ENCODE measurements around the gene HIPK3.
"Not testable (repeated sequence)": the region's sequence is repeated elsewhere in the genome, so short reads cannot be mapped to it uniquely, and the experiment has no call there.

Gene HIPK3

DNA sequence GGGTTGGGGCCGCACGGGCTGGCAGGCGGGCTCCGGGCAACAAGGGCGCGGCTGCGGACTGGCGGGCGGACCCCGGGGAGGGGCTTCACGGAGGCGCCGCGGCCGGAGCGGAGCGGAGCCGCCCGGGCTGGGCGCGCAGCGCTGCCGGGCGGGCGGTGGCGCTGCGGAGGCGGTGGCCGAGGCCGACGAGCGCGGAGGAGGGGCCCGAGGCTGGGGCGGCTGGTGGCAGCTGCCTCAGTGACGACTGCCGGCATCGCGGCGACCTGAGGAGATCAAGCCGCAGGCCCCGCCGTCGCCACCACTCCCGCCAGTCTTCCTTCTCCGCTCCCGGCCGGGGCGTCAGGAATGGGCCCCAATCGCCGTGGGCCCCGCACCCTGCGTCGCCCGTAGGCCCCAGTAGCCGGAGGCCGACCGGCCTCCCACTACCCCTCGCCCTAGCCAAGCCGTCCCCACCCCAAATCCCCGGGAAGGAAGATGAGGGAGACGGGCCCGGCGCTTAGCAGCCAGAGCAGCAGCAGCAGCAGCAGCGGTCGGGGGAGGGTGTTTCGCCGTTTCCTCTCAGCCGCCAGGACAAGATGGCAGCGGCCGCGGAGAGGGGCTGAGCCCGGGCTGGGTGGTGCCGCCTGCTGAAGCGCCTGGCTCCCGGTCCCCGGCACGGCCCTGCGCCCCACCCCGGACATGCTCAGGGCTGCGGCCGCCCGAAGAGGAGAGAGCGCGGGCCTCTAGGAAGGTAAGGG is at the start of gene HIPK3:
Gene HIPK3 (plus strand): TSS at position 222 of the 737 bp plus-strand sequence.
- peak; percentile 88 for DNase-seq

DNA sequence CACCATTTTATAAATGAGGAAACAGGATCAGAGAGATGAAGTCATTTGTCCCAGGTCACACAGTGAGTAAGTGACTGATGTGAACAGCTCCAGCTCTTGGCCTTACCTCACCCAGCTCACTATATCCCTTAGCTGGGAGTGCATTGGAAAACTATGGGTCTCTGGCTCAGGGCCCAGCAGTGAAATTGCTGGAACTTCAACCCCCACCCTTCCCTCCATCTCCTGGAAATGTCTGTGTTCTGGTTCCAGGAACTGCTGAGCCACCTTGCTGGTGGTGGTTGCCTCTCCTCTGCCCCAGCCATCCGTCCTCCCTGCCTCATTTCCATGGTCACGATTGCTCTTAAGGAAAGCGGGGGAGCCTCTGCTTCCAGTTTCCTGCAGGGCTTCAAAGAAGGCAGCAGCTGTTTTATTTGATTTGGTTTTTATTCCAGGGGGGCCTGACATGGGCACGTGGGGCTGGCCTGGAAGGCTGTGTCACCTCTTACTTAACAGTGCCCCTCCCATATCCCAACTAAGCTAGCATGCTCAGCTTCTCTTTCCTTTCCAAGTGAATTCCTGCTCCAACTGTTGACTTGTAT is 49.7 kb upstream of the HIPK3 start:
- DNase-seq = peak; percentile 51

DNA sequence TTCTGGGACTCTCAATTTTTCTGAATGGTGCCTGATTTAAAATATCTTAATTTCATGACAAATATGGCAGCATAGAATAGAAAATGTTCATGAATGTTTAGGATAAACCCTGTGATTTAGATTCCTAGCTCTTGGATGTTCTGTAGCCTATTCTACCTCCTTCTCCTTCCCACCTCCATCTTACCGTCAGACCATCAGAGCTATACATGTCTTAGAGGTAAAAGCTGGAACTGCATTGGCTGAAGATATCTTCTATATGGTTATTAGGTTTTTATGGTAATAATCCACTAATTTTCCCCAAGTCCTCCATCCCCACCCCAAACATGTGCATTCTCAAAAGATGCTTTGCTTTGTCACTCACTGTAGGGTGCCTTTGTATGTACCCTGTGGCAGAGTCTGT is 49.0 kb upstream of the HIPK3 start:
- no peak for DNase-seq

DNA sequence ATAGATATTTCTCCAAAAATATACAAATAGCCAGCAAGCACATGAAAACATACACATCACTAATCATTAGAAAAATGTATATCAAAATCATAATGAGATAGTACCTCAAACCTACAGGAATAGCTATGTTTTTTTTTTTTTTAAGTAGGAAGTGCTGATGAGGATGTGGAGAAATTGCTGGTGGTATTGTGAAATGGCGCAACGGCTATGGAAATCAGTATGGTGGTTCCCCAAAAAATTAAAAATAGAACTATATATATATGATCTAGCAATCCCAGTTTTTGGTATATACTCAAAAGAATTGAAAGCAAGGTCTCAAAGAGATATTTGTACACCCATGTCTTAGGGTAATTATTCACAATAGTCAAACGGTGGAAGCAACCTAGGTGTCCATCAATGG is 46.0 kb upstream of the HIPK3 start:
- DNase-seq = no peak

DNA sequence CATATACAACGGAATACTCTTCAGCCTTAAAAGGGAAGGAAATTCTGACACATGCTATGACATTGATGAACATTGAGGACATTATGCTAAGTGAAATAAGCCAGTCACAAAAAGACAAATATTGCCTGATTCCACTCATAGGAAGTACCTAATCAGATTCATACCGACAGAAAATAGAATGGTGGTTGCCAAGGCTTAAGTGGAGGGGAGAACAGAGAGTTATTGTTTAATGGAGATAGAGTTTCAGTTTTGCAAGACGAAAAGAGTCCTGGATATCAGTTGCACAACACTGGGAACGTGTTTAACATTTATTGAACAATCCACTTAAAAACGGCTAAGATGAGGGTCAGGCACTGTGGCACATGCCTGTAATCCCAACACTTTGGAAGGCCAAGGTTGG is 45.6 kb upstream of the HIPK3 start:
- no peak for DNase-seq

DNA sequence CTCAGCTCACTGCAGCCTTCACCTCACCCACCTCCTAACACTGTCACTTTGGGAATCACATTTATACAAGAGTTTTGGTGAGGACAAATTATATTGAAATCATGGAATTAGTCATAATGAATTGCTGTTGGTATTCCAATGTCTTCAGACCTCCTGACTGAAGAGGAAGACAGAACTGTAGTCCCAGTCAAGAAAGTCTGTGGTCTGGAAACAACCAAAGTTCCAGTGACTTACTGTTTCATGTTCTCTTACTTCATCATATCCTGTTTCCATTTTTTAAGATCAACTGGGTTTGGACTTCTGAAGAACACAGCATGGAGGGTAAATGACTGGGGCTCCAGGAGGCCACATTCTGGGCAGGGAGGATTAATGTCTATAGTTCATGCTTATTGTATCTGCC is 43.0 kb upstream of the HIPK3 start:
- peak; percentile 26 for DNase-seq

DNA sequence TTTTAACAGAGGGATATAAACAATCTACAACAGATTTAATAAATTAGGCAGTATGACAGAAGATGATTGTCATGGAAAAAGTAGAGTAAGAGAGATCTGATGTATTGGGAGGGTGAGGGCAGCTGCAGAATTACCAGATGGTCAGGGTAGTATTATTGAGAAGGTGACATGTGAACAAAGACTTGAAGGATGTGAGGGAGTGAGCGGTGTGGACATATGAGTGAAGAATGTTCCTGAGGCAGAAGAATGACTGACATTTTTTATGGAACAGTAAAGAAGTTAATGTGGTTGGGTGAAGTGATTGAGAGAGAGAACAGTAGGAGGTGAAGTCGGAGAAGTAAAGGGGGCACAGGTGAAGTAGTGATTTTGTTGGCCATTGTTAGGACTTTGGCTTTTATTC is 42.4 kb upstream of the HIPK3 start:
- no peak for DNase-seq

DNA sequence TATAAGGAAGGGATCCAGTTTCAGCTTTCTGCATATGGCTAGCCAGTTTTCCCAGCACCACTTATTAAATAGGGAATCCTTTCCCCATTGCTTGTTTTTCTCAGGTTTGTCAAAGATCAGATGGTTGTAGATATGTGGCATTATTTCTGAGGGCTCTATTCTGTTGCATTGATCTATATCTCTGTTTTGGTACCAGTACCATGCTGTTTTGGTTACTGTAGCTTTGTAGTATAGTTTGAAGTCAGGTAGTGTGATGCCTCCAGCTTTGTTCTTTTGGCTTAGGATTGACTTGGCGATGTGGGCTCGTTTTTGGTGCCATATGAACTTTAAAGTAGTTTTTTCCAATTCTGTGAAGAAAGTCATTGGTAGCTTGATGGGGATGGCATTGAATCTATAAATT is 40.5 kb upstream of the HIPK3 start:
- not testable (repeated sequence) for DNase-seq

DNA sequence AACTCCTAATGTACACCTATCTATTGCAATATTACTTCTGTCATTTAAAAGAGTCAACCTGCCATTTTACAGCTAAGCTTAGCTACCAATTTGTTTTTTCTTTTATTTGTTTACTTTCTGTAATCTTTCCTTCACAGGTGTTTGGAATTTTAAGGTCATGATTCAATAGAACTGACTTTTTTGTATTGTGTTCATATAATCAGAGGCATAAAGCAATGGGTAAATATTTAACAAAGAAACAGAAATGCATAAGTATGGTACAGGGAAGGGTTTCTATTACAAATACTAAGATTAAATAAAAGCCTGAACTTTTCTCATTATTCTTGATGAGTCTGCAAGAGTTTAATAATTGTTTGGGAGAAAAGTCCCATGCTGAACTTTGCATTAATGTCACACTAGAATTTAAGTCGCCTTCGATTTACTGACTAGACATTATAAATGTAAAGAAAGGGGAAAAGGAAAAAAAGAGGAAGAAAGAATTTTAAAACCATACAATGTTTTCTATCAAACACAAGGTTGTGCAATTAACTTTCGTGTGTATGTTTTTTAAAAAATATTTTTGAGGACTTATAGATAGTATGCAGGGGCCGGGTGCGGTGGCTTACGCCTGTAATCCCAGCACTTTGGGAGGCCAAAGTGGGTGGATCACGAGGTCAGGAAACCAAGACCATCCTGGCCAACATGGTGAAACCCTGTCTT is 35.0 kb upstream of the HIPK3 start:
- DNase-seq = no peak

DNA sequence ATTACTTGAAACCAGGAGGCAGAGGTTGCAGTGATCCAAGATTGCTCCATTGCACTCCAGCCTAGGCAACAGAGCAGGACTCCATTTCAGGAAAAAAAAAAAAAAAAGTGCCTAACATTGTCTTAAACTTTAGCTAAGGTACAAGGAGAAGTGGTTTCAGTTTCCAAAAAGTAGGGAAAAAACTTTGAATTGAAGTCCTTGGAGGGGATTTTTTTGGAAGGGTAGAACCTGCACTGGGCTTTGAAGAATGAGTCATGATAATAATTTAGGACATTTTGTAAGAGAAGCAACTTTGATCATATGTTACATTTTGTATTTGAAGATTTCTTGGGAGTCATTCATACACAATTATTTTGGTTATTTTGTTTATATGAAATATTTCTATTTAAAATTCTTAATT is 31.8 kb upstream of the HIPK3 start:
- no peak for DNase-seq

DNA sequence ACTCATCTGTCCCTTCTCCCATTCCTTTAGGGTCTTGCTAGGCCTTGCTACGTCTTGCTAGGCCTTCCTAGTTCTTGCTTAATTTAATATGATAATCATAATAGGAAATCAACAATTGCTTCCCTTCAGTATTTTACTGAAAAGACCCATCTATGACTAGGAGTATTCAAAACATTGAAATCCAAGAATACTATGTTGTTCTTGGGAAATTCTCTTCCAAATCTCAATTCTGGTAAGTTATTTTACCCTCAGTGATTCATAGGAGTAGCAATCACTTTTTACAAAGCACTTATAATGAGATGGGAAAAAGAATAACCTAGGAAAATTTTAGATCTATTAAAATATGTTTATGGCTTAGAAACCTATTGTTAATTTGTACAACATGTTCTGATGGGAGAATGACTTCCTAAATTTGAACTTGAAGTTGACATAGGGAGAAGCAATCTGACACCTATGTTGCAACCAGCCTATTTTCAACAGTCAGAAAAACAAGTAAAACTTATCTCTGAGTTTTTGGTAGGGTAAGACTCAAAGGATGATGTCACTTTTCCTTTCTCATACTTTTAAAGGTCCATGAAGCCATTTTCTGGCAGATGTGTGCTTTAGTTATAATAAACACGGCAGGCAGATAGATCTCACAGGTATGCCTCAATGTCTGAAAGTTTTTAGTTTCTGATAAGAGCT is 29.5 kb upstream of the HIPK3 start:
- peak; percentile 7 for DNase-seq

DNA sequence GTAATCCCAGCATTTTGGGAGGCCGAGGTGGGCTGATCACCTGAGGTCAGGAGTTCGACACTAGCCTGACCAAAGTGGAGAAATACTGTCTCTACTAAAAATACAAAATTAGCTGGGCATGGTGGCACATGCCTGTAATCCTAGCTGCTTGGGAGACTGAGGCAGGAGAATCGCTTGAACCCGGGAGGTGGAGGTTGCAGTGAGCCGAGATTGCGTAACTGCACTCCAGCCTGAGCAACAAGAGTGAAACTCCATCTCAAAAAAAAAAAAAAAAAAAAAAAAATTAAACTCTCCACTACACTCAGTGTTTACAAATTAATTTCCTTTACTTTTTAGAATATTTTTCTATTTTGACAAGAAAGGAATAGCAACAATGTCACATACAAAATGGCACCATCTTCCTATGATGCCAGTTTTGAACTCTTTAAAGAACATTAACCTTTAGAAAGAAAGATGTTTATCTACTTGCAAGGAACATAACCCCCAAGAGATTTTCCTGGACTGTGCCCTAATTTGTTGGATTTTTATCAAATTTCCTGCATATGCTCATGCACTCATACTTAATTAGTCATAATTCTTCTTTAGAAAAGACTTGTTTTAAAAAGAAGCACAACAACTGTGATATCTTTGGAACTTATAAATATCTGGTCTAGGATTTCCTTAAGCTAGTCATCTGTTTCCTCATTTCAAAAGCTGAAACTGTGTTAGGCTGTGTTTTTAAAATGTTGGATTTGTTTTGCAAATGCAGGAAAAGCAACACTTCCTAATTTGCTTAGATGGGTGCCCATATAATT is 22.6 kb upstream of the HIPK3 start:
- no peak for DNase-seq

DNA sequence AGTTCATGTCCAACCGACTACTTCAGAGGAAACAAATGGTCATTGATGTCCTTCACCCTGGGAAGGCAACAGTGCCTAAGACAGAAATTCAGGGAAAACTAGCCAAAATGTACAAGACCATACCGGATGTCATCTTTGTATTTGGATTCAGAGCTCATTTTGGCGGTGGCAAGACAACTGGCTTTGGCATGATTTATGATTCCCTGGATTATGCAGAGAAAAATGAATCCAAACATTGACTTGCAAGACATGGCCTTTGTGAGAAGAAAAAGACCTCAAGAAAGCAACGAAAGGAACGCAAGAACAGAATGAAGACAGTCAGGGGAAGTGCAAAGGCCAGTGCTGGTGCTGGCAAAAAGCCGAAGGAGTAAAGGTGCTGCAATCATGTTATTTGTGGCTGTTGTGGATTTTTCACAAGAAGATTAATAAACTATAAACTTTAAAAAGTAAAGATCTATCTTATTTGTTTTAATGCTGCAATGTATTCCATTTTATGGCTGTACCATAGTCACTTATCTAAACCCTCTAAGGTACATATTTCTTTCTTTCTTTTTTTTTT is 20.1 kb upstream of the HIPK3 start:
- no peak for DNase-seq

DNA sequence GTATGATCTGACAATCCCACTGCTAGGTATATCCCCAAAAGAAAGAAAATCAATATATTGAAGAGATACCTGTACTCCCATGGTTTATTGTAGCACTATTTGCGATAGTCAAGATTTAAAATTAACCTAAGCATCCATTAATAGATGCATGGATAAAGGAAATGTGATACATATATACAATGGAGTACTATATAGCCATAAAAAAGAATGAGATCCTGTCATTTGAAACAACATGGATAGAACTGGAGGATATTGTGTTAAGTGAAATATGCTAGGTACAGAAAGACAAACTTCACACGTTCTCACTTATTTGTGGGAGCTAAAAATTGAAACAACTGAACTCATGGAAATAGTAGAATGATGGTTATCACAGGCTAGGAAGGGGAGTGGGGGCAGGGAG is 14.6 kb upstream of the HIPK3 start:
- no peak for DNase-seq

DNA sequence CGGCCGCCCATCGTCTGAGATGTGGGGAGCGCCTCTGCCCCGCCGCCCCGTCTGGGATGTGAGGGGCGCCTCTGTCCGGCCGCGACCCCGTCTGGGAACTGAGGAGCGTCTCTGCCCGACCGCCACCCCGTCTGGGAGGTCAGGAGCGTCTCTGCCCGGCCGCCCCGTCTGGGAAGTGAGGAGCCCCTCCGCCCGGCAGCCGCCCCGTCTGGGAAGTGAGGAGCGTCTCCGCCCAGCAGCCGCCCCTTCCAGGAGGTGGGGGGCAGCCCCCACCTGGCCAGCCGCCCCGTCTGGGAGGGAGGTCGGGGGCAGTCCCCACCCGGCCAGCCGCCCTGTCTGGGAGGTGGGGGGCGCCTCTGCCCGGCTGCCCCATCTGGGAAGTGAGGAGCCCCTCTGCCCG is 13.5 kb upstream of the HIPK3 start:
- DNase-seq = not testable (repeated sequence)

DNA sequence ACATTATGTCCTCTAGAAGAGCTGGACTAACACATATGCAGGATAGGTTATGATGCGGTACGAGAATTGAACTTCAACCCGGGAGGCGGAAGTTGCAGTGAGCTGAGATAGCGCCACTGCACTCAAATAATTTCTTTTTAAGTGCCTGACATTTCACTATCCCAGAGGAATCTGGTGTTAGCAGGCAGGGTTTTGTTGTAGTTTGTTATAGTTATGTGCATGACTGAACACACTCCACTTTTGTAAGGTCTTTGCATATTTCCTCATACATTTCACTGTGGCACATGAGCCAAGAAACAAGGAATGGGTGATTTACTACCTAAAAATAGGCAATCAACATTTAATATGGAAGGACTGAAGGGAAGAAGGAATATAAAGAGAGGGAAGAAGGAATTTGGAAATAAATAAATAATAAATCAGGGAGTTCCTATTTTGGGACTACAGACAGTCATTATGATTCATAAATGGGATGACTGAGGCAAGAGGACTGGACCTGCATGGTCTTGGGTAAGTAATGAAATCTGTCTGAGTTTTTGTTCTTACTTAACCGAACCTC is 8.7 kb upstream of the HIPK3 start:
- DNase-seq = peak; percentile 76

DNA sequence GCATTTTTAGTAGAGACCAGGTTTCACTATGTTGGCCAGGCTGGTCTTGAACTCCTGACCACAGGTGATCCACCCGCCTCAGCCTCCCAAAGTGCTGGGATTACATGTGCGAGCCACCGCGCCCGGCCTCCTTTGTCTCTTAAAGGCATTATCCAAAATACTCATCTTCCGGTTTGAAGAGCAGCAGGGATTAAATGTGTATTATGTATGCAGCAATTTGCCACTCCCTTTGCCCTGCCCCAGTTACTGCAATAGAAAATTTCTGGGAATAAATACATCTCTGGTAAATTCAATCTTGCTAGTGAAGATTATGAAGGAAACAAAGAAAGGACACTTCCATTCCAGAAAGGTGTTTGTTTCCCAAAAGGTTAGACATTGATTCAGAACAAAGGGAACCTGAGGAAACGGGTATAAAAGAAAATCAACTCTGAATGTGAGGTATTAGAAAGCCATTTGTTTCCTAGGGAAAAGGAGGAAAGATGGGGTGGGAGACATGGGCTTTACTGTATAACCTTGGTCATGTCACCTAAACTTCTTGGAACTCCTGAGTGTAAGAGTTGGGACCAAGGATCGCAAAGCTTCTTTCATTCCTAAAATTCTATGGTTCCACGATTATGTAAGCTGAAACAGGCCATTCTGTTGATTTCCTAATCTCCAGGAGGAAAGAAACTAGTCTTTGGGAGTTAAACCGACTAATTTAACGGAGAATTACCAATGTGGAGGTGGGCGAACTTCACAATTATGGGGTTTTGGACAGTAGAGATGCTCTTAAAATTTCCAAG is 959 bp upstream of the HIPK3 start:
- peak; percentile 20 for DNase-seq

DNA sequence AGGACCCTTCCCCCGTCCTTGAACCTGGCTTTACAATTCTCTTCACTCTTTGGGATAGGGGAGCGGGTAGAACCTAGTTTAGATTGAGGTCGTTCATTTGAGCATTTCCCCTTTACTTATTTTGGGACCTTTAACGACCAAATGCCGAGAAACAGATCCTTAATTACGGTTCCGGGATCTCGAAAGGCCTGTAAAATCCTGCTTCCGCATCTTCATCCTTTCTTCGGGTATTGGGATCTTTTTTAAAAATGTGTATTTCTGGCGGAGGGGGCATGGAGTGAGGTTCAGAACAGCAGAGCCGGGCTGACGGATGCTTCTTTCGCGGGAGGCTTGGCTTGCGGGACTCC is 395 bp upstream of the HIPK3 start:
- no peak for DNase-seq

DNA sequence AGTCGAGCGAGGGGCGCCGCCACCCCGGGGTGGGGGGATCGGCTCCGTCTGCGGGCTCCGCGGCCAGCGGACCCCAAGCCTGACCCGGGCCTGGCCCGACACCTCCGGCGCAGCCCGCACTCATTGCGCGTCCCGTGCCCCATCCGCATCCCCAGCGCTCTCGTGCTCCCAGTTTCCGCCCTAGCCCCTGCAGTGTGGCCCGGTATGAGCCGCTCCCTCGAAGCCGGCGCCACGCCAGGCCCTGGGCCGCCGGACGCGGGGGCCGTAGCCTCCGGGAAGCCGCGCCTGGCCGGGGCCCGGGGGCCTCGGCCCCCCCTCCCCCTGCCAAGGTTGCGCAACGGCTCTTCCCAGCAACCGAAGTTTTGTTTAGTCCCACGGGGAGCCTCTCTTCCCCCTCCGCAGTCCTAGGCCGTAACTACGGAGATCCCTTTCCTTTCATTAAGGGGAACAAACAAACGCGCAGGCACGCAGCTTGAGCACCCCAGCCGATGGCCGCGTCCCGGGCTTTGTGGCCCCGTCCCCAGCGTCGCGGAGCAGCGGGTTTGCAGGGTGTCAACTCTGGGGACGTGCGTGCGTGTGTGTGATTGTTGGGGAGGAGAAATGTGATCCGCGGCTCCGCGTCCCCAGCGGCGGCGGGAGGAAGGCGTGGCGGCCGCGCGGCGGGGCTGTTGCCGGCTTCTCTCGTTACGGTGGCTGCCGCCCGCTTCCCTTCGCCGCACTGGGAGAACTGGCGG is 883 bp downstream of the HIPK3 start:
- DNase-seq = peak; percentile 89

DNA sequence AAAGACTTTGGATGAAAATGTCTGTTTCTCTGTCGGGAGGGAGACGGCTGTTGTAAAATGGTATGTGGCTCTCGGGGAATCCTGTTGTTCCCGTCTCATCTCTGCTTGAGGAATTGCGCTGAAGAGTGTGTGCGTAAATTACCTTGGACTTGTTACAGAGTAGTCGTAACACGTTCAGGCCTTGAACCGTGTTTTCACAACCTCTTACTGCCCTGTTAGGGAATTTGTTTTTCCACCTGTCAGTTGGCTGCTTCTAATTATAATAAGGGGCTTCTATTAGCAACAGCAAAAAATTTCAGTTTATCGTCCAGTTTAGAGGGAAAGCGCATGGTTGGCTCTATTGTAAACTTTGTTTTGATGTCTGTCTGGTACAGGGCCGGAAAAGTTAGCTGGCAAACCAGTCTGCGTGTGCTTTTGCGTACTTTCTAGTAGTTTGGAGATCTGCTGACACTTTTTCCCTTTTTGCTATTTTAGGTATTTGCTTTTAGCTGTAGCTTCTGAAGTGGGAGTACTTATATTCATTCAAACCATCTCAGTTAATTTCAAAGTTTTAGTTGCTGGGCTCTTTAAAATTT is 1.5 kb downstream of the HIPK3 start:
- DNase-seq = peak; percentile 40
